HEK293 (cell line): Measurements from ENCODE around the gene ALOX5AP.

Experiments used
- CTCF ChIA-PET: fragments of 350-600 bp; formaldehyde crosslinking; extraction: SDS; loops from one replicate; lab custom pipeline; 2021; ENCODE audit warnings: antibody characterized with exemption; lab: Yijun Ruan, JAX
- POLR2A ChIA-PET: fragments of 300-600 bp; formaldehyde crosslinking; extraction: SDS; loops from one replicate; lab custom pipeline; 2020; ENCODE audit warnings: antibody characterized with exemption, inconsistent platforms; lab: Yijun Ruan, JAX
- H3K27ac ChIP-seq: fragments of 200-500 bp; sonication (Bioruptor generic); 2 replicates; pipeline ENCODE4 v1.5.1; 2014; ENCODE audit warnings: low read depth, low read length, control low read depth, inconsistent platforms; ENCODE audit errors: extremely low read depth
- H3K36me3 ChIP-seq, 2 experiments: fragments of 200-500 bp in 1 of 2; sonication (Bioruptor generic) in 1 of 2; 1 replicate in 1 of 2; 2 replicates in 1 of 2; pipeline ENCODE4 v1.5.1; 2014 to 2017; ENCODE audit warnings: inconsistent platforms in 2 of 2, low read length in 2 of 2; ENCODE audit not compliant: control insufficient read depth in 2 of 2, insufficient read depth in 1 of 2
- H3K4me1 ChIP-seq: fragments of 200-500 bp; sonication (Bioruptor generic); 2 replicates; pipeline ENCODE4 v1.5.1; 2014; ENCODE audit warnings: mild to moderate bottlenecking, low read length, inconsistent platforms; ENCODE audit not compliant: control insufficient read depth, insufficient read depth
- H3K4me3 ChIP-seq: 2 replicates; pipeline ENCODE4 v1.5.1; 2011; ENCODE audit warnings: low read depth, mild to moderate bottlenecking, control low read depth, low read length, moderate library complexity
- H3K9me3 ChIP-seq: fragments of 200-500 bp; sonication (Bioruptor generic); 2 replicates; pipeline ENCODE4 v1.5.1; 2014; ENCODE audit warnings: low read depth, low read length, inconsistent platforms; ENCODE audit not compliant: control insufficient read depth, insufficient read depth
- BCL6B ChIP-seq: fragments of 450-650 bp; formaldehyde crosslinking; IDR thresholded peaks from 2 replicates; pipeline ENCODE4 v1.5.1; 2017; ENCODE audit warnings: missing biosample characterization, missing genetic modification characterization
- MZF1 ChIP-seq: fragments of 450-650 bp; formaldehyde crosslinking; IDR thresholded peaks from 2 replicates; pipeline ENCODE4 v1.5.1; 2017; ENCODE audit warnings: missing biosample characterization, missing genetic modification characterization, borderline replicate concordance
- OVOL3 ChIP-seq: fragments of 450-650 bp; formaldehyde crosslinking; IDR thresholded peaks from 2 replicates; pipeline ENCODE4 v1.5.1; 2016; ENCODE audit warnings: missing biosample characterization, missing genetic modification characterization
- PRDM1 ChIP-seq: fragments of 450-650 bp; formaldehyde crosslinking; IDR thresholded peaks from 2 replicates; pipeline ENCODE4; 2016; ENCODE audit warnings: missing biosample characterization, missing genetic modification characterization
- SCRT2 ChIP-seq: fragments of 450-650 bp; formaldehyde crosslinking; IDR thresholded peaks from 2 replicates; pipeline ENCODE4 v1.5.1; 2016; ENCODE audit warnings: missing biosample characterization, missing genetic modification characterization
- TCF7L2 ChIP-seq: IDR thresholded peaks from 2 replicates; pipeline ENCODE4 v1.6.1; 2011; ENCODE audit warnings: low read depth, mild to moderate bottlenecking, inconsistent platforms, low read length, moderate library complexity, borderline replicate concordance
- WT1 ChIP-seq: fragments of 450-650 bp; formaldehyde crosslinking; IDR thresholded peaks from 2 replicates; pipeline ENCODE4 v1.5.1; 2016; ENCODE audit warnings: missing biosample characterization, missing genetic modification characterization
- ZBTB10 ChIP-seq: fragments of 450-650 bp; formaldehyde crosslinking; IDR thresholded peaks from 2 replicates; pipeline ENCODE4 v1.5.1; 2016; ENCODE audit warnings: missing biosample characterization, missing genetic modification characterization
- ZNF174 ChIP-seq: fragments of 450-650 bp; formaldehyde crosslinking; IDR thresholded peaks from 2 replicates; pipeline ENCODE4 v1.5.0; 2017; ENCODE audit warnings: missing biosample characterization, mild to moderate bottlenecking, missing genetic modification characterization
- ZNF184 ChIP-seq: fragments of 450-650 bp; IDR thresholded peaks from 2 replicates; pipeline ENCODE4 v1.5.1; 2018; ENCODE audit warnings: missing biosample characterization, mild to moderate bottlenecking, missing genetic modification characterization
- ZNF239 ChIP-seq: fragments of 450-650 bp; formaldehyde crosslinking; IDR thresholded peaks from 2 replicates; pipeline ENCODE4 v1.5.1; 2016; ENCODE audit warnings: missing biosample characterization, missing genetic modification characterization
- ZNF292 ChIP-seq: fragments of 450-650 bp; formaldehyde crosslinking; IDR thresholded peaks from 2 replicates; pipeline ENCODE4 v1.5.1; 2016; ENCODE audit warnings: low read depth, missing biosample characterization, missing genetic modification characterization, borderline replicate concordance
- ZNF366 ChIP-seq: fragments of 450-650 bp; formaldehyde crosslinking; conservative IDR thresholded peaks from 2 replicates; pipeline ENCODE4 v1.5.1; 2016; ENCODE audit warnings: missing biosample characterization, missing genetic modification characterization
- ZNF473 ChIP-seq: fragments of 450-650 bp; formaldehyde crosslinking; IDR thresholded peaks from 2 replicates; pipeline ENCODE4 v1.5.1; 2017; ENCODE audit warnings: missing biosample characterization, missing genetic modification characterization
- ZNF549 ChIP-seq: fragments of 450-650 bp; IDR thresholded peaks from 2 replicates; pipeline ENCODE4 v1.5.1; 2018; ENCODE audit warnings: missing biosample characterization, missing genetic modification characterization, mild to moderate bottlenecking, inconsistent platforms, moderate library complexity
- ZNF558 ChIP-seq: fragments of 450-650 bp; formaldehyde crosslinking; IDR thresholded peaks from 2 replicates; pipeline ENCODE4 v1.5.1; 2016; ENCODE audit warnings: missing biosample characterization, missing genetic modification characterization
- ZNF621 ChIP-seq: fragments of 450-650 bp; formaldehyde crosslinking; IDR thresholded peaks from 2 replicates; pipeline ENCODE4 v1.5.1; 2017; ENCODE audit warnings: missing biosample characterization, missing genetic modification characterization
- ZNF624 ChIP-seq: fragments of 450-650 bp; formaldehyde crosslinking; IDR thresholded peaks from 2 replicates; pipeline ENCODE4 v1.5.1; 2017; ENCODE audit warnings: missing biosample characterization, missing genetic modification characterization
- ZNF701 ChIP-seq: fragments of 450-650 bp; formaldehyde crosslinking; IDR thresholded peaks from 2 replicates; pipeline ENCODE4 v1.5.1; 2016; ENCODE audit warnings: missing biosample characterization, missing genetic modification characterization
- ZSCAN23 ChIP-seq: fragments of 450-650 bp; formaldehyde crosslinking; IDR thresholded peaks from 2 replicates; pipeline ENCODE4 v1.5.1; 2016; ENCODE audit warnings: missing biosample characterization, missing genetic modification characterization

Gene ALOX5AP

GRCh38 chr13:30762643-30763042 lies 27.3 kb downstream of the ALOX5AP start:
- Histone ChIP-seq H3K27ac (no peak overlapping the region), H3K4me3 (no peak overlapping the region), H3K9me3 (no peaks in the 10 kb centered on the region), H3K4me1 (no peaks in the 10 kb centered on the region)
- CTCF ChIA-PET = no interaction called here
- TF ChIP-seq ZNF239 = no peak
- no peak for TF ChIP-seq ZNF621 (tag by site-specific recombination)
- TF ChIP-seq MZF1 = no peak
- no peak for TF ChIP-seq ZNF624 (tag by site-specific recombination)
- TF ChIP-seq ZNF174 (tag by site-specific recombination) = no peak
- TF ChIP-seq OVOL3 (tag by site-specific recombination) = no peak
- no peak for TF ChIP-seq ZNF366 (tag by site-specific recombination)
- no peak for TF ChIP-seq BCL6B (tag by site-specific recombination)
- TF ChIP-seq ZNF701 (tag by site-specific recombination) = no peak
- no peak for TF ChIP-seq ZNF292
- no peak for TF ChIP-seq TCF7L2
- no peak for TF ChIP-seq ZNF473 (tag by site-specific recombination)
- TF ChIP-seq WT1 = no peak
- TF ChIP-seq, all 188 proteins: peak for 0
- POLR2A ChIA-PET = no interaction called here
- no peaks in the 10 kb centered on the region for H3K36me3 ChIP-seq

GRCh38 chr13:30763786-30764413 lies 28.6 kb downstream of the ALOX5AP start:
- Histone ChIP-seq H3K27ac (no peak overlapping the region), H3K4me3 (no peak overlapping the region), H3K4me1 (no peaks in the 10 kb centered on the region), H3K9me3 (no peaks in the 10 kb centered on the region), H3K36me3 (no peaks in the 10 kb centered on the region)
- ChIA-PET CTCF (interaction anchor here (0.6 to 0.7 kb wide), 4 partner anchors 30 to 48 kb away, joined by 3 to 5 read pairs (median 3); no protein-coding TSS in a partner anchor), POLR2A (no interaction called here)
- TF ChIP-seq ZNF184 (tag by site-specific recombination) = no peak
- TF ChIP-seq SCRT2 (tag by site-specific recombination) = no peak
- TF ChIP-seq ZSCAN23 (tag by site-specific recombination) = no peak
- TF ChIP-seq ZNF558 (tag by site-specific recombination) = no peak

GRCh38 chr13:30766231-30766630 lies 30.9 kb downstream of the ALOX5AP start:
- Histone ChIP-seq H3K9me3 (no peaks in the 10 kb centered on the region), H3K27ac (no peak overlapping the region), H3K4me1 (no peaks in the 10 kb centered on the region), H3K4me3 (no peak overlapping the region), H3K36me3 (no peaks in the 10 kb centered on the region)
- no peak for TF ChIP-seq PRDM1 (tag by site-specific recombination)
- no peak for TF ChIP-seq ZSCAN23 (tag by site-specific recombination)
- ChIA-PET POLR2A (no interaction called here), CTCF (no interaction called here)

- POLR2A ChIA-PET = no interaction called here
- CTCF ChIA-PET = interaction anchor here (0.6 kb wide), 1 partner anchor 11 kb away, joined by 3 read pairs; no protein-coding TSS in a partner anchor
- Histone ChIP-seq H3K36me3 (no peaks in the 10 kb centered on the region), H3K4me3 (no peak overlapping the region), H3K27ac (no peak overlapping the region), H3K9me3 (no peaks in the 10 kb centered on the region), H3K4me1 (no peaks in the 10 kb centered on the region)
- TF ChIP-seq ZNF549 (tag by site-specific recombination) = no peak
- no peak for TF ChIP-seq ZBTB10
Observed at GRCh38 chr13:30770929-30771328, 35.6 kb downstream of the ALOX5AP start.
